Fibroblast of lung (primary cell): ENCODE measurements around the gene PTEN. TPM values are rescaled to one million over a fixed set of nuclear protein-coding genes. Genes with fewer than 3 reads are reported as not detected.

Experiments used
- DNase-seq, 2 donors: peaks; one replicate each; pipeline versions ENCODE4 v3.0.0 to v3.0.0-alpha.2; 2010; ENCODE audit warnings: low read depth in 2 of 2
- H2AFZ ChIP-seq: 2 replicates; pipeline ENCODE4 v1.5.1; 2012; ENCODE audit warnings: low read length, control low read depth, inconsistent platforms
- H3K27ac ChIP-seq: 2 replicates; pipeline ENCODE4 v1.5.1; 2011; ENCODE audit warnings: low read length, control low read depth; ENCODE audit not compliant: insufficient read depth
- H3K27me3 ChIP-seq: 2 replicates; pipeline ENCODE4 v1.5.1; 2011; ENCODE audit warnings: mild to moderate bottlenecking, low read length; ENCODE audit not compliant: control insufficient read depth, insufficient read depth
- H3K36me3 ChIP-seq: 2 replicates; pipeline ENCODE4 v1.5.1; 2011; ENCODE audit warnings: low read length; ENCODE audit not compliant: control insufficient read depth, insufficient read depth
- H3K4me1 ChIP-seq: 2 replicates; pipeline ENCODE4 v1.5.1; 2011; ENCODE audit warnings: low read length; ENCODE audit not compliant: control insufficient read depth, insufficient read depth; ENCODE audit errors: extremely low read depth
- H3K4me2 ChIP-seq: 2 replicates; pipeline ENCODE4 v1.5.1; 2011; ENCODE audit warnings: low read length, control low read depth; ENCODE audit not compliant: insufficient read depth; ENCODE audit errors: extremely low read depth
- H3K4me3 ChIP-seq, 4 experiments: fragments of 200-600 bp in 1 of 4; sonication (generic) in 1 of 4; replicated peaks in 1 of 4; 2 replicates each; pipeline ENCODE4 v1.5.1; 2011 to 2016; ENCODE audit warnings: low read length in 4 of 4, low read depth in 3 of 4, mild to moderate bottlenecking in 3 of 4, control low read depth in 2 of 4, inconsistent platforms in 1 of 4, mixed read lengths in 1 of 4; ENCODE audit not compliant: insufficient read depth in 1 of 4; ENCODE audit errors: control extremely low read depth in 1 of 4
- H3K79me2 ChIP-seq: 2 replicates; pipeline ENCODE4 v1.5.1; 2012; ENCODE audit warnings: mild to moderate bottlenecking, low read length, inconsistent platforms; ENCODE audit not compliant: control insufficient read depth, insufficient read depth
- H3K9ac ChIP-seq: 2 replicates; pipeline ENCODE4 v1.5.1; 2011; ENCODE audit warnings: mild to moderate bottlenecking, low read length, control low read depth; ENCODE audit not compliant: insufficient read depth
- H3K9me3 ChIP-seq: 2 replicates; pipeline ENCODE4 v1.5.1; 2012; ENCODE audit warnings: low read depth, low read length; ENCODE audit not compliant: control insufficient read depth, insufficient read depth
- H4K20me1 ChIP-seq: 2 replicates; pipeline ENCODE4 v1.5.1; 2011; ENCODE audit warnings: low read length; ENCODE audit not compliant: control insufficient read depth, insufficient read depth; ENCODE audit errors: extremely low read depth
- CTCF ChIP-seq, 2 donors: IDR thresholded peaks in 1 of 2; conservative IDR thresholded peaks in 1 of 2; 1 replicate in 1 of 2; 2 replicates in 1 of 2; pipeline ENCODE4 v1.5.1; 2011 to 2012; ENCODE audit warnings: low read length in 2 of 2, control low read depth in 1 of 2, inconsistent platforms in 1 of 2, low read depth in 1 of 2, mild to moderate bottlenecking in 1 of 2
- EZH2 ChIP-seq: IDR thresholded peaks from 2 replicates; pipeline ENCODE4 v1.5.1; 2012; ENCODE audit warnings: low read length, control low read depth, mild to moderate bottlenecking; ENCODE audit errors: missing control alignments
- polyA plus RNA-seq, 2 donors: library from polyadenylated mRNA; depleted of rRNA in 1 of 2; stranded (reverse) in 1 of 2; unstranded in 1 of 2; fragments of >200 nt; gene quantifications; 2 replicates each; pipeline ENCODE4 v1.2.1, GENCODE V29; 2011 to 2012; ENCODE audit warnings: missing spikeins in 1 of 2
- total RNA-seq: library from RNA; depleted of rRNA; stranded (reverse); fragments of >200 nt; gene quantifications from 2 replicates; pipeline ENCODE4 v1.2.1, GENCODE V29; 2014

Gene PTEN
- total and polyA plus RNA-seq, 2 donors (not counting 1 experiment from before 2014, with no cell fraction given): 60.2 to 200 TPM

GRCh38 chr10:88019753-88020152 is 156.3 kb downstream of the PTEN start:
- no peaks in the 10 kb centered on the region for H3K36me3 ChIP-seq
- no peaks in the 10 kb centered on the region for H3K27me3 ChIP-seq
- peak in 1 of 2 donors; percentile 45 for DNase-seq
- no peaks in the 10 kb centered on the region for H3K9me3 ChIP-seq
- H3K9ac ChIP-seq: no peak overlapping the region
- no peaks in the 10 kb centered on the region for H3K79me2 ChIP-seq
- H3K4me1 ChIP-seq: no peaks in the 10 kb centered on the region
- no peak overlapping the region for H3K27ac ChIP-seq
- TF ChIP-seq CTCF (conservative IDR thresholded peaks at IDR 0.05 in 1 of 2, IDR thresholded peaks at IDR 0.05 in 1 of 2; ENCODE audit: low read depth in 1 of 2, low read length in 2 of 2) (no peak), EZH2 (no peak)
- no peaks in the 10 kb centered on the region for H4K20me1 ChIP-seq
- no peak overlapping the region for H3K4me2 ChIP-seq
- H3K4me3 ChIP-seq: no peak overlapping the region
- H2AFZ ChIP-seq: no peak overlapping the region

Other genes with a start within 250 kb of the PTEN start
- 51.1 and 102 TPM in 2 replicates for gene PAPSS2, start 203.7 kb upstream of the PTEN start, total RNA-seq
- gene PAPSS2, start 203.7 kb upstream of the PTEN start, polyA plus RNA-seq: 175 and 286 TPM in 2 replicates
- 32.1 and 34.7 TPM in 2 replicates for gene ATAD1, start 45.4 kb upstream of the PTEN start, total RNA-seq
- 34.9 and 49.0 TPM in 2 replicates for gene ATAD1, start 45.4 kb upstream of the PTEN start, polyA plus RNA-seq
- 0.51 and 0.66 TPM in 2 replicates for gene KLLN, start 92 bp upstream of the PTEN start, total RNA-seq
- 0.49 and 0.54 TPM in 2 replicates for gene KLLN, start 92 bp upstream of the PTEN start, polyA plus RNA-seq